ENCODE results near the gene PDXDC1. TPM values are rescaled to one million over a fixed set of nuclear protein-coding genes. Genes with fewer than 3 reads are reported as not detected.
"Not testable (repeated sequence)": the region's sequence is repeated elsewhere in the genome, so short reads cannot be mapped to it uniquely, and the experiment has no call there.

PDXDC1 gene
- total RNA-seq, 2 experiments from 2014 or later, result 64.0 to 75.0 TPM

DNA sequence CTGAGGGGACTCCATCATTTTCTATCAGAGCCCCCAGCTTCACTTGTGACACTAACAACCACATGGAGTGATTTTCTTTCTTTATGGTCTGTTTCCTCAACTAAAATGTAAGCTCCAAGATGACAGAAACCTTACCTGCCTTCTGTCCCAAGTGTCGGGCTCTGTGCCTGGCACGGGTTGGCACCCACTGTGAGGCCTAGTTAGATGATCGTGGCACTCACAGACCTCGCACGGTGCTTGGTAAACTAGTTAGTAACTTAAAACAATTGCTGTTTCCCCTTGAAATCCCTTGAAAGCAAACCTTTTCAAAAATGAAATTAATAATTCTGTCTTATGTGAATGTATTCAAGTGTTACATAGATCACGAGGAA lies 53.5 kb downstream of the PDXDC1 start:
- peaks cover 90% of the 10 kb centered on the region for H3K36me3 Mint-ChIP-seq (ENCODE audit: low read depth)
- intact Hi-C loops (cut with DNase I, micrococcal nuclease); ATAC-seq (ENCODE audit: poor library complexity); H3K9me3 ChIP-seq (ENCODE audit: control insufficient read depth in 1 of 2, insufficient read depth in 1 of 2, low read length in 2 of 2); H3K4me3 Mint-ChIP-seq; H3K27ac ChIP-seq (ENCODE audit: low read depth in 1 of 2, low read length in 2 of 2); POLR2A ChIA-PET; H3K27ac Mint-ChIP-seq; H3K27me3 Mint-ChIP-seq; H3K4me3 ChIP-seq (ENCODE audit: low read length); H3K27me3 ChIP-seq (ENCODE audit: control insufficient read depth in 1 of 2, insufficient read depth in 2 of 2, low read length in 2 of 2); DNase-seq; H3K9me3 Mint-ChIP-seq; CTCF ChIA-PET: not testable (repeated sequence)
- peaks cover 49% of the 10 kb centered on the region for H3K36me3 ChIP-seq (ENCODE audit: insufficient read depth, low read length)
- H3K4me1 Mint-ChIP-seq (ENCODE audit: low read depth), result peaks cover 19% of the 10 kb centered on the region
- peaks cover 18% of the 10 kb centered on the region for H3K4me1 ChIP-seq (ENCODE audit: insufficient read depth, low read length)

DNA sequence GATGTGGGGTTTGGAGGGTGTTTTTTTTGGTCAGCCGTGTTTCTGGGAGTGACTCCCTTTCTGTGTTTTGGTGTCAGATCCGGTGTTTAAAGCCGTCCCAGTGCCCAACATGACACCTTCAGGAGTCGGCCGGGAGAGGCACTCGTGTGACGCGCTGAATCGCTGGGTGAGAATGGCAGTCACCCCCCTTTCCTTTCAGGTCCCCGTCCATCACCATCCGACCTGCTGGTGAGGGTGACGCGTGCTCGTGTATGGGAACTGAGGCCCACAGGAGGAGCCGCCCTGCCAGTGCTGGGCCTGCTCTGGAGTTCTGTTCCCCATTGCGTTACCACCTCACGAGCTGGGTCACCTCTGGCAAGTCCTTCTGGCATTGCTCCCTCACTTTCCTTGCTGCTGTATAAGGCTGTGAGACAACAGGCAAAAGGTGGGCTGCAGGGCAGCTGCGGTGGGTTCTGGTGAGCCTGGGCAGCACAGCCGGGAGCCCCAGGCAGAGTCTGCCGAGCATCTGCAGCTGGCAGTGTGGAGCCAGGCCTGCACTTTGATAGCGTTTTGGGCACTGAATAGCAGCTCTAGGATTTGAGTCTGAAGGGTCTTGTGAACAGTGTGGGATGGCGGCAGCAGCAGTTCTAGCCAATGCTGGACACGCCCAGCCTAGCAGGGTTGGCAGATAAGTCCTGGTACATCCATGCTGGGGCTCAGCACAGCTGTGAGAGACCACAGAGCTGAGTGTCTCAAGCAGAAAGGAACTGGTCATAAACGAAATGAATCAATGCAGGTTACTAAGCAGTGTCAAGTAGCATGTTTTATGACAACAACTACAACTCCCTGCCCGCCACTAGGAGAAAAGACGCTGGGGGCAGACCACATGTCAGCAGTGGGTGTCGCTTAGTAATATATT lies 54.2 kb downstream of the PDXDC1 start:
- H3K27me3 Mint-ChIP-seq, DNase-seq, POLR2A ChIA-PET: not testable (repeated sequence)

DNA sequence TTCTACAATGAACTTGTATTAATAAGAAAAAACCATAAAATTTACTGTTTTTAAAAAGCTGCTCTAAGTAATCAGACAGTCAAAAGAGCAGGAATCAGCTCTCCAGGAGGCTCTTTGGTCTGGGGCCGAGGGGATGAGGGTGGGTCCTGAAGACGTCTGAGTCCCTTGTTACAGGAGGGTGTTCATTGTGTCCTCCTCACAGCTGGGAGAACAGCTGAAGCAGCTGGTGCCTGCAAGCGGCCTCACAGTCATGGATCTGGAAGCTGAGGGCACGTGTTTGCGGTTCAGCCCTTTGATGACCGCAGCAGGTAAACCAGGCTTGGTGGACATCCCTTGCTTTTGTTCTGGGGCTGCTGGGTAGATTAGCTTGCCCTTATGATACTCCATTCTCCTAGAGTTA lies 54.9 kb downstream of the PDXDC1 start:
- H3K4me3 ChIP-seq (ENCODE audit: low read length); H3K4me3 Mint-ChIP-seq; POLR2A ChIA-PET; H3K27ac Mint-ChIP-seq; H3K9me3 Mint-ChIP-seq; intact Hi-C loops (cut with DNase I, micrococcal nuclease); ATAC-seq (ENCODE audit: poor library complexity); H3K27me3 ChIP-seq (ENCODE audit: control insufficient read depth in 1 of 2, insufficient read depth in 2 of 2, low read length in 2 of 2); CTCF ChIA-PET; H3K27me3 Mint-ChIP-seq; H3K27ac ChIP-seq (ENCODE audit: low read depth in 1 of 2, low read length in 2 of 2); DNase-seq; H3K9me3 ChIP-seq (ENCODE audit: control insufficient read depth in 1 of 2, insufficient read depth in 1 of 2, low read length in 2 of 2): not testable (repeated sequence)
- Mint-ChIP-seq H3K4me1 (ENCODE audit: low read depth) (peaks cover 19% of the 10 kb centered on the region), H3K36me3 (ENCODE audit: low read depth) (peaks cover 90% of the 10 kb centered on the region)
- Histone ChIP-seq H3K4me1 (ENCODE audit: insufficient read depth, low read length) (peaks cover 18% of the 10 kb centered on the region), H3K36me3 (ENCODE audit: insufficient read depth, low read length) (peaks cover 53% of the 10 kb centered on the region)

More for the DNA sequence above, 54.2 kb downstream of the PDXDC1 start:
- H3K9me3 Mint-ChIP-seq; H3K27ac ChIP-seq (ENCODE audit: low read depth in 1 of 2, low read length in 2 of 2); H3K27me3 ChIP-seq (ENCODE audit: control insufficient read depth in 1 of 2, insufficient read depth in 2 of 2, low read length in 2 of 2); H3K4me3 ChIP-seq (ENCODE audit: low read length); H3K27ac Mint-ChIP-seq; H3K4me3 Mint-ChIP-seq; intact Hi-C loops (cut with DNase I, micrococcal nuclease); CTCF ChIA-PET; H3K9me3 ChIP-seq (ENCODE audit: control insufficient read depth in 1 of 2, insufficient read depth in 1 of 2, low read length in 2 of 2); ATAC-seq (ENCODE audit: poor library complexity): not testable (repeated sequence)
- Histone ChIP-seq H3K36me3 (ENCODE audit: insufficient read depth, low read length) (peaks cover 49% of the 10 kb centered on the region), H3K4me1 (ENCODE audit: insufficient read depth, low read length) (peaks cover 18% of the 10 kb centered on the region)
- peaks cover 19% of the 10 kb centered on the region for H3K4me1 Mint-ChIP-seq (ENCODE audit: low read depth)
- peaks cover 90% of the 10 kb centered on the region for H3K36me3 Mint-ChIP-seq (ENCODE audit: low read depth)

DNA sequence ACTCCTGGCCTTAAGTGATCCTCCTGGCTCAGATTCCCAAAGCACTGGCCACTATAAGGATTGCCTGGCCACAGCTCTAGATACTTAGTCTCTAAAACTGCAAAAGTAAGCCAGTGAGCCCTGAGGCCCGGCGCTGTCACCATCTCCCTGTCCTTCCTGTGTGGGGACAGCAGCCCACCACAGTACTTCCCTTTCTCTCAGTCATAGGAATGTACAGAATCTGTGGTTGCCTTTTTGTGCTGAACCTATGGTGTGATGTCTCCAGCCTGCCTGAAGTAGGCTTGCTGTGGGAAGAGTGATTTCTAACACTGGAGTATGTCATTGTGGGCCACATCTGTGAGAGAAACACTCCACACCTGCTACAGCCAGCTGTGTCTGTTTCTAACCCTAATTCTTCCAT lies 56.4 kb downstream of the PDXDC1 start:
- Mint-ChIP-seq H3K27me3 (no peaks in the 10 kb centered on the region), H3K27ac (peak overlapping the region; percentile 61), H3K9me3 (no peaks in the 10 kb centered on the region), H3K4me1 (ENCODE audit: low read depth) (peaks cover 19% of the 10 kb centered on the region), H3K36me3 (ENCODE audit: low read depth) (peaks cover 86% of the 10 kb centered on the region), H3K4me3 (no peak overlapping the region)
- no peaks in the 10 kb centered on the region for H3K9me3 ChIP-seq (ENCODE audit: control insufficient read depth in 1 of 2, insufficient read depth in 1 of 2, low read length in 2 of 2)
- POLR2A ChIA-PET, result interaction anchor here (1.3 kb wide), 1 partner anchor 16 kb away, joined by 3 read pairs; no protein-coding TSS in a partner anchor
- ATAC-seq (ENCODE audit: poor library complexity) (peak; percentile 14), DNase-seq (peak in 1 of 14 experiments; percentile 28)
- H3K4me3 ChIP-seq (ENCODE audit: low read length), result no peak overlapping the region
- H3K4me1 ChIP-seq (ENCODE audit: insufficient read depth, low read length), result peaks cover 18% of the 10 kb centered on the region
- CTCF ChIA-PET, result interaction anchor here (1.1 kb wide), 1 partner anchor 19 kb away, joined by 4 read pairs; no protein-coding TSS in a partner anchor
- TF ChIP-seq, protein P1, sequence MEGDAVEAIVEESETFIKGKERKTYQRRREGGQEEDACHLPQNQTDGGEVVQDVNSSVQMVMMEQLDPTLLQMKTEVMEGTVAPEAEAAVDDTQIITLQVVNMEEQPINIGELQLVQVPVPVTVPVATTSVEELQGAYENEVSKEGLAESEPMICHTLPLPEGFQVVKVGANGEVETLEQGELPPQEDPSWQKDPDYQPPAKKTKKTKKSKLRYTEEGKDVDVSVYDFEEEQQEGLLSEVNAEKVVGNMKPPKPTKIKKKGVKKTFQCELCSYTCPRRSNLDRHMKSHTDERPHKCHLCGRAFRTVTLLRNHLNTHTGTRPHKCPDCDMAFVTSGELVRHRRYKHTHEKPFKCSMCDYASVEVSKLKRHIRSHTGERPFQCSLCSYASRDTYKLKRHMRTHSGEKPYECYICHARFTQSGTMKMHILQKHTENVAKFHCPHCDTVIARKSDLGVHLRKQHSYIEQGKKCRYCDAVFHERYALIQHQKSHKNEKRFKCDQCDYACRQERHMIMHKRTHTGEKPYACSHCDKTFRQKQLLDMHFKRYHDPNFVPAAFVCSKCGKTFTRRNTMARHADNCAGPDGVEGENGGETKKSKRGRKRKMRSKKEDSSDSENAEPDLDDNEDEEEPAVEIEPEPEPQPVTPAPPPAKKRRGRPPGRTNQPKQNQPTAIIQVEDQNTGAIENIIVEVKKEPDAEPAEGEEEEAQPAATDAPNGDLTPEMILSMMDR (IDR thresholded peaks at IDR 0.05), result no peak
- H3K36me3 ChIP-seq (ENCODE audit: insufficient read depth, low read length), result peaks cover 58% of the 10 kb centered on the region
- intact Hi-C loops (cut with DNase I, micrococcal nuclease), result no loop called here
- no peak overlapping the region for H3K27ac ChIP-seq (ENCODE audit: low read depth in 1 of 2, low read length in 2 of 2)
- H3K27me3 ChIP-seq (ENCODE audit: control insufficient read depth in 1 of 2, insufficient read depth in 2 of 2, low read length in 2 of 2), result no peaks in the 10 kb centered on the region

Data from CD4-positive, alpha-beta T cell (primary cell).